HepG2 (cell line): ENCODE results near the gene USP20. TPM values are rescaled to one million over a fixed set of nuclear protein-coding genes. Genes with fewer than 3 reads are reported as not detected.

Experiments used
- AHR ChIP-seq: IDR thresholded peaks from 2 replicates; pipeline ENCODE4 v1.6.1; 2018; ENCODE audit warnings: missing genetic modification reagents, missing compliant biosample characterization
- ARID4A ChIP-seq: sonication (generic); formaldehyde crosslinking; IDR thresholded peaks from 2 replicates; pipeline ENCODE4 v1.5.0; 2020; ENCODE audit warnings: mild to moderate bottlenecking, missing genetic modification reagents, borderline replicate concordance
- ATF1 ChIP-seq: IDR thresholded peaks from 2 replicates; pipeline ENCODE4 v1.6.1; 2016; ENCODE audit warnings: mild to moderate bottlenecking, control low read depth
- CENPX ChIP-seq: sonication (generic); formaldehyde crosslinking; IDR thresholded peaks from 2 replicates; pipeline ENCODE4 v1.9.0; 2021; ENCODE audit warnings: mild to moderate bottlenecking, missing genetic modification reagents, moderate library complexity
- IRX3 ChIP-seq: sonication (generic); formaldehyde crosslinking; IDR thresholded peaks from 2 replicates; pipeline ENCODE4 v1.8.1; 2023; ENCODE audit warnings: mild to moderate bottlenecking, low read depth, missing genetic modification reagents, borderline replicate concordance
- KLF6 ChIP-seq: IDR thresholded peaks from 2 replicates; pipeline ENCODE4 v1.8.0; 2016; ENCODE audit warnings: missing biosample characterization, missing genetic modification reagents
- MAX ChIP-seq: IDR thresholded peaks from 2 replicates; pipeline ENCODE4 v1.6.1; 2012; ENCODE audit warnings: inconsistent platforms
- MED13 ChIP-seq: sonication (generic); formaldehyde crosslinking; IDR thresholded peaks from 2 replicates; pipeline ENCODE4 v1.5.0; 2020; ENCODE audit warnings: missing genetic modification reagents
- NPAS2 ChIP-seq: sonication (generic); formaldehyde crosslinking; IDR thresholded peaks from 2 replicates; pipeline ENCODE4 v1.8.0; 2022; ENCODE audit warnings: mild to moderate bottlenecking, missing genetic modification reagents, borderline replicate concordance
- PBX2 ChIP-seq: IDR thresholded peaks from 2 replicates; pipeline ENCODE4 v1.6.1; 2016; ENCODE audit warnings: control low read depth
- PRDM15 ChIP-seq: sonication (generic); formaldehyde crosslinking; IDR thresholded peaks from 2 replicates; pipeline ENCODE4 v1.4.0; 2020; ENCODE audit warnings: missing genetic modification reagents
- SRSF4 ChIP-seq: fragments of 200-400 bp; formaldehyde crosslinking; IDR thresholded peaks from one replicate; pipeline ENCODE4 v1.6.1; 2018; ENCODE audit warnings: mild to moderate bottlenecking, low read depth, low read length, moderate library complexity; ENCODE audit not compliant: poor library complexity, severe bottlenecking
- TEAD3 ChIP-seq: optimal IDR thresholded peaks from 2 replicates; pipeline ENCODE3; 2016; ENCODE audit warnings: borderline replicate concordance
- UBTF ChIP-seq: sonication (generic); formaldehyde crosslinking; IDR thresholded peaks from 2 replicates; pipeline ENCODE4 v1.4.0; 2020; ENCODE audit warnings: mild to moderate bottlenecking, missing genetic modification reagents
- ZNF335 ChIP-seq: sonication (generic); formaldehyde crosslinking; IDR thresholded peaks from 2 replicates; pipeline ENCODE4 v1.4.0; 2020; ENCODE audit warnings: missing genetic modification reagents
- ZNF737 ChIP-seq: sonication (generic); formaldehyde crosslinking; IDR thresholded peaks from 2 replicates; pipeline ENCODE4 v1.5.0; 2020; ENCODE audit warnings: missing genetic modification reagents, mild to moderate bottlenecking, borderline replicate concordance
- polyA plus RNA-seq, 8 experiments: library from polyadenylated mRNA; depleted of rRNA in 3 of 8; stranded (reverse) in 7 of 8; unstranded in 1 of 8; fragments of >200 nt; fragmentation: Illumina TruSeq in 4 of 8; extraction: Trizol in 4 of 8; gene quantifications; 2 replicates each; pipeline versions ENCODE4 v1.2.1 to v1.2.3, GENCODE V29; 2011 to 2016; ENCODE audit warnings: low read depth in 4 of 8, missing spikeins in 1 of 8, mixed read lengths in 1 of 8; ENCODE audit not compliant: insufficient read depth in 1 of 8
- total RNA-seq, 5 experiments: library from RNA; depleted of rRNA; stranded (reverse); fragments of >200 nt; fragmentation: Illumina TruSeq; extraction: Trizol; gene quantifications; 2 replicates each; pipeline ENCODE4 v1.2.3, GENCODE V29; 2016; ENCODE audit warnings: low read depth in 1 of 5
- TF ChIP-seq, protein P1 (sequence below): IDR thresholded peaks from 2 replicates; pipeline ENCODE4 v1.6.1; 2016; ENCODE audit warnings: low read depth, borderline replicate concordance

USP20 gene
- total and polyA plus RNA-seq, 2 of the 13 experiments (the other 11 are each of a cell fraction or from before 2014, with no cell fraction given), result 4.4 to 5.9 TPM

DNA sequence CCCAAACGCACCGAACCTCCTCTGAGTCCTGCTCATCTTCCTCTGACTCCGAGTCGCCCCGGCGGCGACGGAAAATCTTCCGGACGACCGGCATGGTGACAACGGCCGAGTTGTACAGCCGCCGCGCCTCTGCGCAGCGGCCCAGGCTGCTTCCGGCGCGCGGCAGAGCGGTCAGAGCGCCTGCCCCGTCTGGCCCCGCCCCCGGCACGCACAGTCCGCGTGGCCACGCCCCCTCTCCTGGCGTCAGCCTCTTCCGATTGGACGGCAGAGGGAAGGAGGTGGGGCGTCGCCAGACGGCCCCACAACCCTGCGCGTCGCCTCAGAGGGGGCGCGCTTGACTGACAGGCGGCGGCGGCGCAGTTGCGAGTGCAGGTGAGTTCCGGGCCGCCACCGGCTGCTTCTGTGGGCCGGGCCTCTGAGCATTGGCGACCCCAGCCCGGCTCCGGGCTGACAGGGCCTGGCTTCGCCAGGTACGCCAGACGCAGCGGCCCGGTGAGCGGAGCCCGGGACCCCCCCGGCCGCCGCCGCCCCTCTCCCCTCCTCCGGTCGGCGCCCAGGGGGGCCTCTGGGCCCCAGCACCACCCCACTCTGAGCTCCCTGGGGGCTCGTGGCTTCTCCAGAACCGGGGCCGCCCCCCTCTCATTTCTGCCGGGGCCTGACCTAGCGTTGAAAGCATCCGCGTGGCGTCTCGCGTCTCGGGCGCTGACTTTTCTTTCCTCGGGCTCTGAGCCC, at the start of gene USP20, which contains the start of gene C9orf78 (continued):
- no peak for TF ChIP-seq PRDM15
- no peak for TF ChIP-seq CENPX (CRISPR knock-in tag)
- no peak for TF ChIP-seq ZNF737 (CRISPR knock-in tag)
- TF ChIP-seq UBTF (CRISPR knock-in tag), result peak; percentile 71; the same call in 1 of the 2 replicates
- 0 out of 2 replicates have a peak, but pooled peaks have one; percentile 20 for TF ChIP-seq AHR
- TF ChIP-seq ATF1 (CRISPR knock-in tag), result peak; percentile 74
- peak; percentile 99 for TF ChIP-seq ARID4A (CRISPR knock-in tag)
- TF ChIP-seq IRX3 (CRISPR knock-in tag), result no peak
- no peak for TF ChIP-seq SRSF4
- peak; percentile 46; the same call in 1 of the 2 replicates for TF ChIP-seq MAX
- TF ChIP-seq, protein P1, sequence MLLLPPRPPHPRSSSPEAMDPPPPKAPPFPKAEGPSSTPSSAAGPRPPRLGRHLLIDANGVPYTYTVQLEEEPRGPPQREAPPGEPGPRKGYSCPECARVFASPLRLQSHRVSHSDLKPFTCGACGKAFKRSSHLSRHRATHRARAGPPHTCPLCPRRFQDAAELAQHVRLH (CRISPR knock-in tag), result 0 out of 2 replicates have a peak, but pooled peaks have one; percentile 59
- TF ChIP-seq PBX2 (CRISPR knock-in tag), result peak; percentile 89
- TF ChIP-seq MED13 (CRISPR knock-in tag), result no peak
- TF ChIP-seq NPAS2 (CRISPR knock-in tag), result no peak
- TF ChIP-seq ZNF335, result peak; percentile 31; the same call in 1 of the 2 replicates
- peak; percentile 12; the same call in 1 of the 2 replicates for TF ChIP-seq KLF6 (CRISPR knock-in tag)
- TF ChIP-seq TEAD3 (CRISPR knock-in tag), result peak; percentile 44
